ENCODE measurements around the gene ETV3L.

GRCh38 chr1:157147906-157148700 is 48.5 kb upstream of the ETV3L start:
- no peak for TF ChIP-seq CTCF (IDR thresholded peaks at IDR 0.05)
- TF ChIP-seq POLR2A (IDR thresholded peaks at IDR 0.05) = no peak

All from testis (tissue), 2 donors.